Thyroid gland (tissue), 4 donors: ENCODE measurements around the gene TSPAN1. TPM values are rescaled to one million over a fixed set of nuclear protein-coding genes. Genes with fewer than 3 reads are reported as not detected.
A peak's percentile ranks its signal among the peaks of the same experiment; 100 is the strongest.

ENCODE experiments used
- DNase-seq, 2 donors: peaks; one replicate each; pipeline ENCODE4 v3.0.0-alpha.2; 2019
- H3K27ac ChIP-seq, 3 donors: fragments of 200-600 bp; sonication (generic); 1 replicate in 2 of 3; 2 replicates in 1 of 3; pipeline ENCODE4 v1.5.1; 2016 to 2019; ENCODE audit warnings: mild to moderate bottlenecking in 1 of 3, moderate library complexity in 1 of 3
- H3K27me3 ChIP-seq: fragments of 200-600 bp; sonication (generic); one replicate; pipeline ENCODE4 v1.5.1; 2019
- H3K36me3 ChIP-seq, 2 donors: fragments of 200-600 bp; sonication (generic); one replicate each; pipeline ENCODE4 v1.5.1; 2016 to 2019
- H3K4me1 ChIP-seq, 2 donors: fragments of 200-600 bp; sonication (generic); one replicate each; pipeline ENCODE4 v1.5.1; 2017 to 2019
- H3K4me3 ChIP-seq, 3 donors: fragments of 200-600 bp; sonication (generic); replicated peaks in 1 of 3; 1 replicate in 2 of 3; 2 replicates in 1 of 3; pipeline ENCODE4 v1.5.1; 2016; ENCODE audit warnings: mild to moderate bottlenecking in 1 of 3
- H3K9me3 ChIP-seq: fragments of 200-600 bp; sonication (generic); one replicate; pipeline ENCODE4 v1.5.1; 2017
- POLR2A ChIP-seq, 2 donors: fragments of 450-650 bp; IDR thresholded peaks; one replicate each; pipeline ENCODE4 v1.6.1; 2017; ENCODE audit warnings: antibody characterized with exemption in 2 of 2, mild to moderate bottlenecking in 2 of 2, moderate library complexity in 1 of 2
- WGBS, 2 donors: methylation state at CpG; one replicate each; pipeline ENCODE4 v1.1.5; 2017; 5-methylcytosine and 5-hydroxymethylcytosine counted together
- intact Hi-C: fragments of 100-400 bp; cut with DNase I; formaldehyde crosslinking; loops from one replicate; pipeline ENCODE4 v1.15.1; 2023
- total RNA-seq, 4 donors: library from RNA; depleted of rRNA; stranded (reverse); fragments of >200 nt; gene quantifications; one replicate each; pipeline ENCODE4 v1.2.3, GENCODE V29; 2016
- TF ChIP-seq, protein P1 (sequence below), 6 experiments: fragments of 200-600 bp in 3 of 6; fragments of 450-650 bp in 3 of 6; sonication (generic) in 3 of 6; IDR thresholded peaks; one replicate each; pipeline ENCODE4 v1.5.1; 2016 to 2019; ENCODE audit warnings: antibody characterized with exemption in 6 of 6, mild to moderate bottlenecking in 2 of 6, inconsistent platforms in 1 of 6, moderate library complexity in 1 of 6

TSPAN1 gene
- total RNA-seq, 4 donors from 2014 or later: 61.2 to 154 (median 105) TPM

DNA sequence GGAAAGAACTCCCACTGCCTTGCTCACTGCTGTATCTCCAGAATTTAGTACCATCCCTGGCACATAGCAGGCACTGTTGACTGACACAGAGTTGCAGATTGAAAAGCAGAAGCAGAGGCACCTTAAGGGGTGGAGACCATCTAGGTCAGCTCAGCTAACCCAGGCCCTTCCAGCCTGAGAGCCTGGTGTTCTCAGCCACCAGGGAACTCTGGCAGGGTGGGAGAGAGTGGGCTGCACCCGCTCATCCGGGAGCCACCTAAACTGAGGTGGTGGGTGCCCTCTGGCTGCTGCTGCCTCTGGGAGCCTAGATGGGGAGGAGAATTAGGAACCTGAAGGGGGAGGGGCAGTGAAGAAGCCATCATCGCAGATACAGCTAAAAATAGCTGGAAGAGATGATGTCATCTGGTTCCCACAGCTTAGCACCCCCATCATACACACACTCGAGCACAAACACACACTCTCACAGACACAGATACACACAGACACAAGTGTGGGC, 1.5 kb upstream of the TSPAN1 start:
- Histone ChIP-seq H3K27me3 (no peaks in the 10 kb centered on the region), H3K4me3 (no peak overlapping the region), H3K27ac (peak overlapping the region in 2 of 3 donors; percentile 80 to 88), H3K4me1 (peaks cover 35 to 57% of the 10 kb centered on the region in 2 donors), H3K36me3 (no peaks in the 10 kb centered on the region), H3K9me3 (no peaks in the 10 kb centered on the region)
- DNase-seq: no peak
- 52 to 61% methylated on average over 4 of the region's 4 CpGs for WGBS, 2 donors
- TF ChIP-seq, protein P1, sequence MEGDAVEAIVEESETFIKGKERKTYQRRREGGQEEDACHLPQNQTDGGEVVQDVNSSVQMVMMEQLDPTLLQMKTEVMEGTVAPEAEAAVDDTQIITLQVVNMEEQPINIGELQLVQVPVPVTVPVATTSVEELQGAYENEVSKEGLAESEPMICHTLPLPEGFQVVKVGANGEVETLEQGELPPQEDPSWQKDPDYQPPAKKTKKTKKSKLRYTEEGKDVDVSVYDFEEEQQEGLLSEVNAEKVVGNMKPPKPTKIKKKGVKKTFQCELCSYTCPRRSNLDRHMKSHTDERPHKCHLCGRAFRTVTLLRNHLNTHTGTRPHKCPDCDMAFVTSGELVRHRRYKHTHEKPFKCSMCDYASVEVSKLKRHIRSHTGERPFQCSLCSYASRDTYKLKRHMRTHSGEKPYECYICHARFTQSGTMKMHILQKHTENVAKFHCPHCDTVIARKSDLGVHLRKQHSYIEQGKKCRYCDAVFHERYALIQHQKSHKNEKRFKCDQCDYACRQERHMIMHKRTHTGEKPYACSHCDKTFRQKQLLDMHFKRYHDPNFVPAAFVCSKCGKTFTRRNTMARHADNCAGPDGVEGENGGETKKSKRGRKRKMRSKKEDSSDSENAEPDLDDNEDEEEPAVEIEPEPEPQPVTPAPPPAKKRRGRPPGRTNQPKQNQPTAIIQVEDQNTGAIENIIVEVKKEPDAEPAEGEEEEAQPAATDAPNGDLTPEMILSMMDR (IDR thresholded peaks at IDR 0.05): no peak
- no peak for TF ChIP-seq POLR2A (IDR thresholded peaks at IDR 0.05)
- intact Hi-C loops: no loop called here

DNA sequence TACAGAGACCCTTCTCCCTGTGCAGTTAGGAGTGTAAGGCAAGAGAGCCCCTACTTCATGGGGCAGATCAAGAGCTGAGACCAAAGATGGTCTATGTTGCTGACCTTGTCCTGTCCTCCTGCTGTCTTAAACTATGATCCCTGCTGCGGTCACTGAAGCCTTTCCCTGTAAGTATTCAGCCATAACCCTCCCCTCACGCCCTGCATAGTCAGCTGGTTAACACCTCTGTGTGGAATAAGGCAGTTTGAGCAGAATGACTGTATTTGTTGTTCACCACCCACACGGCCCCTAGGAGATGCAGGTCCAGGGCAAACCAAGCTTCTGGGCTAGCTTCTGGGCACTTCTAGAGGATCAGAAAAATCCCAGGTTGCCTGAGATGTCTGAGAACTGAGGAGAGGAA, 356 bp downstream of the TSPAN1 start:
- H3K9me3 ChIP-seq: no peaks in the 10 kb centered on the region
- TF ChIP-seq, protein P1 (IDR thresholded peaks at IDR 0.05): no peak
- no peak for TF ChIP-seq POLR2A (IDR thresholded peaks at IDR 0.05)
- no peak overlapping the region for H3K4me3 ChIP-seq
- intact Hi-C loops: loop anchor here (5.0 kb wide), 1 partner anchor 38 kb away; no protein-coding TSS in a partner anchor
- no peak for DNase-seq
- peak overlapping the region; percentile 5 to 80 (median 72) for H3K27ac ChIP-seq
- 68 to 77% methylated on average over 3 of the region's 3 CpGs for WGBS, 2 donors
- peaks cover 35 to 60% of the 10 kb centered on the region in 2 donors for H3K4me1 ChIP-seq
- no peaks in the 10 kb centered on the region for H3K27me3 ChIP-seq
- no peaks in the 10 kb centered on the region for H3K36me3 ChIP-seq

DNA sequence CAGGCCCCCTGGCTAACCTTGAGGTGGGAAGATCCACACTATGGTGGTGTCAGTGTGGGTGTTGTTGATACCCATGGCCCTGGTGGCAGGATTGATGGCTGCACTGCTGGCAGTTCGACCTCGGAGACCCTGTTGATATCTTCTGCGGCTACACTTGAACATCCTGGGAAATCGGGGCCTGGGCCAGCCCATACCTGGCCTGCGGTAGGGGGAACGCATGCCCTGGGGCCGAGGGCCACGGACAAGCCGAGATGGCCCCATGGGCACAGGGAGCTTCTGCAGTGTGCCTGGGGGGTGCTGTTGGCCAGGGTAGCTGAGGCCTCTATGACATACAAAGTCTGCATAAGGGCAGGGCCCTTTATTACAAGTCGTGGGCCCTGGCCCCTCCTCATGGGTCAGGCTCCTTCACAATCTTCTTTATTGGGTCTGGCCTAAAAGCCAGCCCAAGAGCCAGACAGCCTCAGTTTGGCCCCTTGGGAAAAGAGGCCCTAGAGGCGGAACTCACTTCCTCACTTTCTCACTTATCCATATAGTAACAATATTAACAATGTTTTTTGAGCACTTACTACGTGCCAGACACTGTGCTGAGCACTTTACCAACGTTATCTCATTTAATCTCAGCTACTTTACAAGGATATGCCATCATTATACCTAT, 1.5 kb downstream of the TSPAN1 start, which contains the start of gene P3R3URF:
TSS of gene P3R3URF (minus strand) at position 278 of the 655 bp plus-strand sequence. CDS start at position 261, 17 bp downstream.
- Histone ChIP-seq H3K4me1 (peaks cover 35 to 63% of the 10 kb centered on the region in 2 donors), H3K36me3 (no peaks in the 10 kb centered on the region), H3K9me3 (no peaks in the 10 kb centered on the region), H3K27ac (peak within 1 kb of the TSS; percentile 5 to 80 (median 72)), H3K27me3 (no peaks in the 10 kb centered on the region), H3K4me3 (no peak within 1 kb of the TSS)
- intact Hi-C loops: loop anchor here (5.0 kb wide), 1 partner anchor 39 kb away; no protein-coding TSS in a partner anchor
- TF ChIP-seq POLR2A (IDR thresholded peaks at IDR 0.05): no peak
- TF ChIP-seq, protein P1 (IDR thresholded peaks at IDR 0.05): no peak
- no peak for DNase-seq
- WGBS, 2 donors: 85 to 93% methylated on average over 6 to 13 of the region's 13 CpGs

DNA sequence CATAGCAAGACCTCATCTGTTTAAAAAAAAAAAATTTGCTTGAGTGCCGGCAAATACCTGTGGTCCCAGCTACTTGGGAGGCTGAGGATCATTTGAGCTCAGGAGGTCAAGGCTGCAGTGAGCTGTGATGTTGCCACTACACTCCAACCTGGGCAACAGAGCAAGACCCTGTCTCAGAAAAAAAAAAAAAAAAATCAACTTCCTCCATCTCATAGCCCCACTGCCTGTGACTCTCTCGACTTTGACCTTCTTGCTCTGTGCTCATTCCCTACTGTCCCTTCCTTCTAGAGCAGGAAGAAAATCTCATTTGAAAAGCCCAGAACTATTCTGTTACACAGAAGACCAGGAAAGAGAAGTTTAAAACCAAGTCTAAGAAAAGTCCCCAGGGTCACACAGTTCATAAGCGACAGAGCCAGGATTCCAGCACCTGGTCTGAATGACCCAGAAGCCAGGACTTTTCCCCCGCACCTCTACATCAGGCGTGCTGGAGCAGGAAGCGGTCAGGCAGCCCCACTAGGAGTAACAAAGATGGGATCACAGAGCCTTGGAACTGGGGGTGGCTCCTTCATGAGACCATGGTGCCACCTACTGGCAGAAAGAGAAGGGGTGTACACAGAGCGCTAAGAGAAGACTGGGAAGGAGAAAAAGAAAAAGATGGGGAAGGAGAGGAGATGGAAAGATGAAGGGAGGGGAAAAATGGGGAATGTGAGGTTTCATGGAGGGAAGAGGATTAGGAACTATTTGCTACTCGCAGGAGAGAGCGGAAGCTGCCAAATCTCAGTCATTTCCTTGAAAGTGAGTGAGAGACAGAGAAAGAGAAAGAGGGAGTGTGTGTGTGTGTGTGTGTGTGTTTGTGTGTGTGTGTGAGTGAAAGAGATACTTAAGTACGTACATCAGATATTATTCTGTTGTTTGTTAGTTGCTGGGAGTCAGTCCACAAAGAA, 4.5 kb downstream of the TSPAN1 start:
- H3K4me3 ChIP-seq: no peak overlapping the region
- H3K27ac ChIP-seq: peak overlapping the region in 1 of 3 donors; percentile 96
- WGBS, 2 donors: 7 to 9% methylated on average over 10 of the region's 10 CpGs
- H3K9me3 ChIP-seq: no peaks in the 10 kb centered on the region
- H3K27me3 ChIP-seq: no peaks in the 10 kb centered on the region
- peaks cover 44 to 63% of the 10 kb centered on the region in 2 donors for H3K4me1 ChIP-seq
- DNase-seq: peak; percentile 87 to 88
- H3K36me3 ChIP-seq: no peaks in the 10 kb centered on the region
- intact Hi-C loops: loop anchor here (2.0 to 5.0 kb wide), 3 partner anchors 41 to 143 kb away; no protein-coding TSS in a partner anchor
- TF ChIP-seq, protein P1 (IDR thresholded peaks at IDR 0.05): peak; percentile 57 to 100 (median 94)
- TF ChIP-seq POLR2A (IDR thresholded peaks at IDR 0.05): no peak
